Heart left ventricle (tissue), 13 donors: ENCODE measurements around the gene TTLL11.

Experiments
- CTCF ChIP-seq, 12 donors: fragments of 200-600 bp; sonication (generic) in 4 of 12; IDR thresholded peaks; one replicate each; pipeline versions ENCODE4 v1.5.0 to v1.8.0; 2018 to 2022; ENCODE audit warnings: antibody characterized with exemption in 12 of 12, mild to moderate bottlenecking in 5 of 12
- POLR2A ChIP-seq, 2 donors: fragments of 450-650 bp; IDR thresholded peaks; one replicate each; pipeline ENCODE4 v1.6.1; 2017; ENCODE audit warnings: antibody characterized with exemption in 2 of 2, mild to moderate bottlenecking in 2 of 2, moderate library complexity in 2 of 2
- donor health status: ischemic (EF 13 %, LVEDD 7.1; RV severe dilation, severe dysfunction).
- donor health status: DM: no; HTN: yes; CAD: no.
- donor health status: DM: no; HTN: no; CAD: no.
- donor health status: ischemic (EF 25% LVEDD 6.9; RV normal size, moderate dysfunction).
- donor health status: ischemic (EF 25% LVEDD 5.7; RV mildly dilated, moderate dysfunction).
- donor health status: ischemic (EF 35%, LVEDD 5.7; RV mildly dilated, moderate dysfunction).
- donor health status: nonischemic (EF 11% LVEDD 7.7; RV severe dilation, severe dysfunction).
- donor health status: DM: yes; HTN: yes; CAD: no.
- donor health status: PGD.
- donor health status: ischemic (EF 29% LVEDD 5.4; RV normal size, mild dysfunction).
- donor health status: nonischemic (EF 23%, LVEDD 6.1; RV moderate dilation, normal function).

- TF ChIP-seq CTCF (IDR thresholded peaks at IDR 0.05) (no peak), POLR2A (IDR thresholded peaks at IDR 0.05) (no peak)
These were observed 25.4 kb upstream of the TTLL11 start for GRCh38 chr9:122118343-122119165.
